Esophagus muscularis mucosa (tissue), 4 donors: Measurements from ENCODE around the gene MOB2.

Experiments used
- EP300 ChIP-seq: sonication (generic); formaldehyde crosslinking; IDR thresholded peaks from one replicate; pipeline ENCODE4 v1.6.1; 2017; ENCODE audit warnings: antibody characterized with exemption
- POLR2A ChIP-seq: fragments of 450-650 bp; IDR thresholded peaks from one replicate; pipeline ENCODE4 v1.6.1; 2017; ENCODE audit warnings: antibody characterized with exemption, moderate library complexity, mild to moderate bottlenecking, low read depth
- POLR2AphosphoS5 ChIP-seq, 2 donors: sonication (generic); formaldehyde crosslinking; IDR thresholded peaks; one replicate each; pipeline ENCODE4 v1.6.1; 2017; ENCODE audit warnings: antibody characterized with exemption in 2 of 2
- TF ChIP-seq, protein P1 (sequence below), 3 experiments: fragments of 200-600 bp in 2 of 3; fragments of 450-650 bp in 1 of 3; sonication (generic) in 2 of 3; IDR thresholded peaks; one replicate each; pipeline ENCODE4 v1.5.1; 2017 to 2019; ENCODE audit warnings: antibody characterized with exemption in 3 of 3, mild to moderate bottlenecking in 2 of 3, moderate library complexity in 1 of 3

DNA sequence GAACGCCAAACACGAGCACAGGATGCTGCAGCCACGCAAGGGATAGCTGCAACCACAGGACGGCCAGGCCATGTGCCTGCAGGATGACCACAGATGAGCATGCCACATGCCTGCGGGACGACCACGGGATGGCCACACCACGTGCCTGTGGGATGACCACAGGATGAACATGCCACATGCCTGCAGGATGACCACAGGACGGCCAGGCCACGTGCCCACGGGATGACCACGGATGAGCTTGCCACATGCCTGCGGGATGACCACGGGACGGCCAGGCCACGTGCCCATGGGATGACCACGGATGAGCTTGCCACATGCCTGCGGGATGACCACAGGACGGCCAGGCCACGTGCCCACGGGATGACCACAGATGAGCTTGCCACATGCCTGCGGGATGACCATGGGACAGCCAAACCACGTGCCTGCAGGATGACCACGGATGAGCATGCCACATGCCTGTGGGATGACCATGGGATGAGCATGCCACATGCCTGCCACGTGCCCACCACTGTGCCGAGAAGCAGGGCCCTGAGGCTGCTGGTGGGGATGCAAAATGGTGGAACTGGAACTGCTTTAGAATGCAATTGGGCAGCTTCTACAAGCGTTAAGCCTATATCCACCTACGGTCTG is 12.8 kb upstream of the MOB2 start:
- TF ChIP-seq POLR2AphosphoS5 (IDR thresholded peaks at IDR 0.05) (no peak), EP300 (no peak), POLR2A (no peak)
- TF ChIP-seq, protein P1, sequence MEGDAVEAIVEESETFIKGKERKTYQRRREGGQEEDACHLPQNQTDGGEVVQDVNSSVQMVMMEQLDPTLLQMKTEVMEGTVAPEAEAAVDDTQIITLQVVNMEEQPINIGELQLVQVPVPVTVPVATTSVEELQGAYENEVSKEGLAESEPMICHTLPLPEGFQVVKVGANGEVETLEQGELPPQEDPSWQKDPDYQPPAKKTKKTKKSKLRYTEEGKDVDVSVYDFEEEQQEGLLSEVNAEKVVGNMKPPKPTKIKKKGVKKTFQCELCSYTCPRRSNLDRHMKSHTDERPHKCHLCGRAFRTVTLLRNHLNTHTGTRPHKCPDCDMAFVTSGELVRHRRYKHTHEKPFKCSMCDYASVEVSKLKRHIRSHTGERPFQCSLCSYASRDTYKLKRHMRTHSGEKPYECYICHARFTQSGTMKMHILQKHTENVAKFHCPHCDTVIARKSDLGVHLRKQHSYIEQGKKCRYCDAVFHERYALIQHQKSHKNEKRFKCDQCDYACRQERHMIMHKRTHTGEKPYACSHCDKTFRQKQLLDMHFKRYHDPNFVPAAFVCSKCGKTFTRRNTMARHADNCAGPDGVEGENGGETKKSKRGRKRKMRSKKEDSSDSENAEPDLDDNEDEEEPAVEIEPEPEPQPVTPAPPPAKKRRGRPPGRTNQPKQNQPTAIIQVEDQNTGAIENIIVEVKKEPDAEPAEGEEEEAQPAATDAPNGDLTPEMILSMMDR (IDR thresholded peaks at IDR 0.05), result no peak
